Activated T-helper 17 cell treated with anti-CD3 and anti-CD28 coated beads, Interleukin-2, amount 50 U/mL, for 72 hours (primary cell): ENCODE measurements around the gene ZDHHC18. TPM values are rescaled to one million over a fixed set of nuclear protein-coding genes. Genes with fewer than 3 reads are reported as not detected.
"Not testable (repeated sequence)": the region's sequence is repeated elsewhere in the genome, so short reads cannot be mapped to it uniquely, and the experiment has no call there.

Experiments
- ATAC-seq: fragments of 150-1000 bp; cut with Tn5 transposase; replicated peaks from 2 replicates; pipeline ENCODE4 v1.10.0; 2021; ENCODE audit warnings: mild to moderate bottlenecking, moderate library complexity
- H3K27ac Mint-ChIP-seq: one replicate; pipeline ENCODE4 v1.8.0; 2022; ENCODE audit warnings: mixed read lengths
- H3K27me3 Mint-ChIP-seq: one replicate; pipeline ENCODE4 v1.8.0; 2022; ENCODE audit warnings: mixed read lengths
- H3K36me3 Mint-ChIP-seq: one replicate; pipeline ENCODE4 v1.8.0; 2022; ENCODE audit warnings: low read depth, mild to moderate bottlenecking, mixed read lengths
- H3K4me1 Mint-ChIP-seq: one replicate; pipeline ENCODE4 v1.8.0; 2022; ENCODE audit warnings: mixed read lengths
- H3K4me3 Mint-ChIP-seq: one replicate; pipeline ENCODE4 v1.8.0; 2022; ENCODE audit warnings: mild to moderate bottlenecking, mixed read lengths
- H3K9me3 Mint-ChIP-seq: one replicate; pipeline ENCODE4 v1.8.0; 2022; ENCODE audit warnings: mixed read lengths
- total RNA-seq, 2 donors: library from RNA; stranded (reverse); gene quantifications; one replicate each; pipeline ENCODE4 v1.2.3, GENCODE V29; 2022

ZDHHC18 gene
- total RNA-seq, 2 donors from 2014 or later = 84.3 to 86.1 TPM

GRCh38 chr1:26854906-26855305, 28.4 kb downstream of the ZDHHC18 start:
- Mint-ChIP-seq H3K27ac (no peak overlapping the region), H3K9me3 (no peaks in the 10 kb centered on the region), H3K27me3 (no peaks in the 10 kb centered on the region), H3K4me3 (no peak overlapping the region), H3K4me1 (peaks cover 5% of the 10 kb centered on the region), H3K36me3 (peaks cover 68% of the 10 kb centered on the region)
- no peak for ATAC-seq

- H3K4me3 Mint-ChIP-seq = no peak overlapping the region
- H3K4me1 Mint-ChIP-seq = peaks cover 5% of the 10 kb centered on the region
- no peaks in the 10 kb centered on the region for H3K27me3 Mint-ChIP-seq
- peak overlapping the region; percentile 39 for H3K27ac Mint-ChIP-seq
- no peaks in the 10 kb centered on the region for H3K9me3 Mint-ChIP-seq
- ATAC-seq = no peak
- H3K36me3 Mint-ChIP-seq = peaks cover 60% of the 10 kb centered on the region
These were observed 29.1 kb downstream of the ZDHHC18 start for GRCh38 chr1:26855636-26856035.

- peaks cover 55% of the 10 kb centered on the region for H3K36me3 Mint-ChIP-seq
- H3K4me1 Mint-ChIP-seq = peaks cover 5% of the 10 kb centered on the region
- no peaks in the 10 kb centered on the region for H3K9me3 Mint-ChIP-seq
- no peak for ATAC-seq
- H3K27ac Mint-ChIP-seq = peak overlapping the region; percentile 39
- H3K27me3 Mint-ChIP-seq = no peaks in the 10 kb centered on the region
- no peak overlapping the region for H3K4me3 Mint-ChIP-seq
These were observed 29.7 kb downstream of the ZDHHC18 start for GRCh38 chr1:26856181-26856580.

- peaks cover 7% of the 10 kb centered on the region for H3K4me1 Mint-ChIP-seq
These were observed 30.3 kb downstream of the ZDHHC18 start for GRCh38 chr1:26856604-26857469.

GRCh38 chr1:26857473-26858060, 31.1 kb downstream of the ZDHHC18 start:
- ATAC-seq = no peak
- Mint-ChIP-seq H3K4me3 (no peak overlapping the region), H3K36me3 (peaks cover 41% of the 10 kb centered on the region), H3K9me3 (no peaks in the 10 kb centered on the region), H3K27ac (no peak overlapping the region), H3K27me3 (no peaks in the 10 kb centered on the region), H3K4me1 (peaks cover 13% of the 10 kb centered on the region)

More at GRCh38 chr1:26856604-26857469, 30.3 kb downstream of the ZDHHC18 start:
- no peaks in the 10 kb centered on the region for H3K9me3 Mint-ChIP-seq
- H3K27ac Mint-ChIP-seq = peak overlapping the region; percentile 12
- ATAC-seq = no peak
- no peak overlapping the region for H3K4me3 Mint-ChIP-seq
- H3K36me3 Mint-ChIP-seq = peaks cover 48% of the 10 kb centered on the region
- no peaks in the 10 kb centered on the region for H3K27me3 Mint-ChIP-seq

- Mint-ChIP-seq H3K36me3 (peaks cover 35% of the 10 kb centered on the region), H3K4me3 (no peak overlapping the region), H3K27ac (no peak overlapping the region), H3K27me3 (no peaks in the 10 kb centered on the region), H3K9me3 (no peaks in the 10 kb centered on the region), H3K4me1 (peaks cover 19% of the 10 kb centered on the region)
- no peak for ATAC-seq
These were observed 31.7 kb downstream of the ZDHHC18 start for GRCh38 chr1:26858160-26858559.

GRCh38 chr1:26858891-26859640, 32.6 kb downstream of the ZDHHC18 start:
- H3K27ac Mint-ChIP-seq = no peak overlapping the region
- peaks cover 26% of the 10 kb centered on the region for H3K36me3 Mint-ChIP-seq
- H3K9me3 Mint-ChIP-seq = no peaks in the 10 kb centered on the region
- no peak overlapping the region for H3K4me3 Mint-ChIP-seq
- peaks cover 23% of the 10 kb centered on the region for H3K4me1 Mint-ChIP-seq
- no peaks in the 10 kb centered on the region for H3K27me3 Mint-ChIP-seq
- ATAC-seq = peak; percentile 15

GRCh38 chr1:26861286-26861701, 34.8 kb downstream of the ZDHHC18 start:
- no peaks in the 10 kb centered on the region for H3K9me3 Mint-ChIP-seq
- peak overlapping the region; percentile 85 for H3K27ac Mint-ChIP-seq
- peaks cover 6% of the 10 kb centered on the region for H3K36me3 Mint-ChIP-seq
- H3K4me3 Mint-ChIP-seq = peak overlapping the region; percentile 87
- H3K27me3 Mint-ChIP-seq = no peaks in the 10 kb centered on the region
- ATAC-seq = no peak
- peaks cover 23% of the 10 kb centered on the region for H3K4me1 Mint-ChIP-seq

- Mint-ChIP-seq H3K36me3 (peaks cover 2% of the 10 kb centered on the region), H3K4me3 (peak overlapping the region; percentile 87), H3K9me3 (no peaks in the 10 kb centered on the region), H3K27ac (peak overlapping the region; percentile 85), H3K27me3 (no peaks in the 10 kb centered on the region), H3K4me1 (peaks cover 23% of the 10 kb centered on the region)
- ATAC-seq = no peak
These were observed 35.4 kb downstream of the ZDHHC18 start for GRCh38 chr1:26861889-26862378.

GRCh38 chr1:26862781-26863684, 36.5 kb downstream of the ZDHHC18 start, which contains the start of gene SFN:
Gene SFN (plus strand): TSS chr1:26863149. CDS start chr1:26863213, 64 bp downstream.
- H3K4me3 Mint-ChIP-seq = peak within 1 kb of the TSS; percentile 87
- no peaks in the 10 kb centered on the region for H3K36me3 Mint-ChIP-seq
- no peak for ATAC-seq
- peak within 1 kb of the TSS; percentile 85 for H3K27ac Mint-ChIP-seq
- H3K27me3 Mint-ChIP-seq = no peaks in the 10 kb centered on the region
- peaks cover 23% of the 10 kb centered on the region for H3K4me1 Mint-ChIP-seq
- no peaks in the 10 kb centered on the region for H3K9me3 Mint-ChIP-seq

GRCh38 chr1:26863685-26864077, 37.2 kb downstream of the ZDHHC18 start:
- Mint-ChIP-seq H3K4me1 (peaks cover 23% of the 10 kb centered on the region), H3K27ac (peak overlapping the region; percentile 78), H3K36me3 (no peaks in the 10 kb centered on the region), H3K27me3 (no peaks in the 10 kb centered on the region), H3K4me3 (peak overlapping the region; percentile 87), H3K9me3 (no peaks in the 10 kb centered on the region)
- ATAC-seq = no peak

- H3K36me3 Mint-ChIP-seq = no peaks in the 10 kb centered on the region
- H3K27ac Mint-ChIP-seq = peak overlapping the region; percentile 78
- H3K4me3 Mint-ChIP-seq = peak overlapping the region; percentile 87
- H3K27me3 Mint-ChIP-seq = no peaks in the 10 kb centered on the region
- H3K4me1 Mint-ChIP-seq = peaks cover 23% of the 10 kb centered on the region
- ATAC-seq = peak; percentile 94
- no peaks in the 10 kb centered on the region for H3K9me3 Mint-ChIP-seq
These were observed 38.4 kb downstream of the ZDHHC18 start for GRCh38 chr1:26864610-26865480.

- Mint-ChIP-seq H3K36me3 (peaks cover 28% of the 10 kb centered on the region), H3K27ac (peak overlapping the region; percentile 33)
- not testable (repeated sequence) for H3K27me3 Mint-ChIP-seq, H3K4me1 Mint-ChIP-seq, H3K9me3 Mint-ChIP-seq, H3K4me3 Mint-ChIP-seq, ATAC-seq
These were observed 46.6 kb downstream of the ZDHHC18 start for GRCh38 chr1:26873097-26873496.
